ENCODE data around the gene LILRB4.
"Not testable (repeated sequence)": the region's sequence is repeated elsewhere in the genome, so short reads cannot be mapped to it uniquely, and the experiment has no call there.

GRCh38 chr19:54681596-54681995 is 18.8 kb downstream of the LILRB4 start:
- TF ChIP-seq CTCF, POLR2A (IDR thresholded peaks at IDR 0.05): not testable (repeated sequence)
